NCI-H748 (cell line): Measurements from ENCODE around the gene SPAAR.
"Not testable (repeated sequence)": the region's sequence is repeated elsewhere in the genome, so short reads cannot be mapped to it uniquely, and the experiment has no call there.

Experiments used
- DNase-seq: peaks from one replicate; lab custom pipeline; 2025; ENCODE audit not compliant: unreplicated experiment; lab: John Stamatoyannopoulos, UW

The SPAAR gene

DNA sequence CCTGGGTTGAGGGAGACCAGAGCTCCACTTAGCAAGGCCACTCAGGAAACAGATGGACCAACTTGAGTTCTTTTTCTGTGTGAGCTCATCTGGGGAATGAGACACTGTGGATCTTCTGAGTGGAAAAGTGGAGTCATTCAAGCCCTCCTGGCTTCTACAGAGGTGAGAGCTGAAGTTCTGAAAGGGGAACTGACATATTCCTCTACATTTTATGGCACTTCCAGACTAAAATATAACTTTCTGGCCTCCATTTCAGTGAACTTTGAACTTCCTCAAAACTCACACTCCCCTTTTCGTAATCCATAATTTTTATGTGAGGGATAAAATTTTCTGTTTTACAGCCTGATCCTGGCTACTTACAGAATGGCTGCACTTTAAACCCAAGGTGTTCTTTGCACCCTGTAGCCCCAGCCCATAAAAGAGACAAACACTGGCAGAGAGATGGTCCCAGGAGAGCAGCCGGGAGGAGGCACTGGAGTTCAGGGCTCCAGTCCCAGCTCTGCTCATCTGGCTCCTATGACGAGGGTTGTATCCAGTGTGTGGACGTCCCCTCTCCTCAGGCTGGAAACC, 10.8 kb downstream of the SPAAR start:
- DNase-seq: no peak

DNA sequence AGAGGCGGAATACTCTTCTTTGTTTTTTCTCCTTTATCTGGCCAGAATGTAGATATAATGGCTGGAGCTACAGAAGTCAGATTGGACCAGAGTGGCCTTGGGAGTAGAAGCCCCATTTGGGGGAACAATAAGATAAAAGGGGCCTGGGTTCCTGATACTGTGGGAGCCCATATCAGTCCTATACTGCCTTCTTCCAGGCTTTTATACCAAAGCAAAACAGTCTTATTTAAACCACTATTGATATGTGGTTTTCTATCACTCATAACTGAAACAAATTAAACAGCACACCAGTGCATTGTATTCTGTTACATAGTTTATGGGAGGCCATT, 14.3 kb downstream of the SPAAR start:
- DNase-seq: no peak

DNA sequence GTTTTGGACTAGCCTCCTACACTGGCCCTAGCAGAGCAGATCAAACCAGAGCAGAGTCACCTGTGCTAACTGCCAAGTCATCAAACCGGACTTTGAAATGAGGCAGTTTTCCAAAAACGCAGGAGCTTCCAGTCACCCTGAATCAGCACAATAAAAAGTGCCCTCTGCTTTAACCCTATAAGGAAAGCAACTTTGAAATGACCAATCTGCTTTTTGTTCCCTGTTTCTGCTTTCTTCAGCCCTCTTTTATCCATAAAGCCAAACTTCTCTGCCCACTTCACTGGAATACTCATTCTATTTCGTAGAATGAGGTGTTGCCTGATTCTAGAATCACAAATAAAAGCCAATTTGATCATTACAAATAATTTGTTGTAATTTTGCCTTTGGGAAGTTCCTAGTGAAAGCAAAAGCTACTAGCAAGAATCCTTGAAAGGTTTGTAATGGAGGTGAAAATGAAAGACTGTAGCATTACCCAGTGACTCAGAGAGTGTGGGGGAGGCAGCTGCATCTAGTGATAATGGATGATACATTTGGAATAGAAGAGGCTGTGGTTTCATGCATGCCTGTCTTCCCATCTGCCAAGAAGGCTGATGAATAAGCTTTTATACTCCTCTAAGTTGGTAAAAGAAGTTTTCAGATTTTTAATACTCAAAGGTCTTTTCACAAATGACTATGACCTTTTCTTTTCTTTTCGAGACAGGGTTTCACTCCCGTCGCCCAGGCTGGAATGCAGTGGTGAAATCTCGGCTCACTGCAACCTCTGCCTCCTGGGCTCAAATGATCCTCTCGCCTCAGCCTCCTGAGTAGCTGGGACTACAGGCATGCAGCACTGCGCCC, 14.9 kb downstream of the SPAAR start:
- DNase-seq: no peak

DNA sequence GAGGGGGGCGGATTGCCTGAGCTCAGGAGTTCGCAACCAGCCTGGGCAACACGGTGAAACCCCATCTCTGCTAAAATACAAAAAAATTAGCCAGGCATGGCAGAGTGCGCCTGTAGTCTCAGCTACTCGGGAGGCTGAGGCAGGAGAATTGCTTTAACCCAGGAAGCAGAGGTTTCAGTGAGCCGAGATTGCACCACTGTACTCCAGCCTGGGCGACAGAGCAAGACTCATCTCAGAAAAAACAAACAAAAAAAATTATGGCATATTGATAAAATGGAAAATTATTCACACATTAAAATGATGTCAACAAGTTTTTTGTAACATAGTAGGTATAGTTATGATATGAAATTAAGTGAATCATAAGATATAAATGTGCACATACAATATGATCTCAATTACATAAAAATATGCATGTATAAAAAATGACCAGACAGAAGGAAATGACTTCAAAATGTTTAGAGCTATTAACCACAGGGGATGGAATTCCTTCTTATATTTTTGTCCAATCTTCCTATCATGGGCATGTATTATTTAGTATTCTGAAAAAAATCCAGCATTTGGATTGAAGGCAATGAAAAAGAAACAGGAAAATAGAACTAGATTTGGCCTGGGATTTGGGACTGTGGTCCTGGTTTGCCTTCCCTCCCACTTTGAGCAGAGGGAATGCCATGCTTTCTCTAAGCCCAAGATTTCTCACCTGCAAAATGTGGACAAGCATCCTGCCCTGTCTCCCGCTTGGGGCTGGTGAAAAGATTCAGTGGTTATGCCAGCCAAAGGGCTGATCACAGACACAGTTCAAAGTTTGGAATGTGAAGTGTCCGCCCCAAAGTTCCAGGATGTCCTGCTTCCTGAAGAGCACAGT, 19.5 kb downstream of the SPAAR start:
- no peak for DNase-seq

DNA sequence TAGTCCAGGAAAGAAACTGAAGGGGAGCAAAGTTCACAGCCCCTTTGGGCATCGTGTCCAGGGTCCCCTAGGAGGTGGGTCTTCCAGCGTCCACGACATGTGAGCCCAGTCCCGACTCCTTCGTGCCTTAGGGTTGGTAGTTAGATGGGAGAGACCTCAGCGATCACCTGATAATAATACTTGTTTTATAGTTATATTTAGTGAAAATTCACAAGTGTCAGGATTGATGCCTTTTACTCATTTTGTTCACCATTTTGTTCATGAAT, 20.1 kb downstream of the SPAAR start:
- DNase-seq: no peak

DNA sequence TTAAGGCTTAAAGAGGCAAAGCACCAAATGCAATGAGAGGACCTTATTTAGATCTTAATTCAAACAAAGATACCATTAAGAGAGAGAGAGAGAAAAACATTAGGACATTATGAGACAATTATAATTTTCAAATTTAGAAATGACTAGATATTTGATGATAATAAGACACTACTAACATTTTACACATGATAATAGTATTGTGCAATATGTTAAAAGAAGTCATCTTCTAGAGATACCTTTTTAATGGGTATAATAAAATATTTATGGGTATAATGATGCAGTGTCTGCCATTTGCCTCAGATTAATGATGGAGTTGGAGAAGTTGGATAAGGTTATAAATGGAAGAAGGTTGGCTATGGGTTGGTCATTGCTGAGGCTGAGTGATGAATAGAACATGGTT, 21.2 kb downstream of the SPAAR start:
- DNase-seq: no peak

DNA sequence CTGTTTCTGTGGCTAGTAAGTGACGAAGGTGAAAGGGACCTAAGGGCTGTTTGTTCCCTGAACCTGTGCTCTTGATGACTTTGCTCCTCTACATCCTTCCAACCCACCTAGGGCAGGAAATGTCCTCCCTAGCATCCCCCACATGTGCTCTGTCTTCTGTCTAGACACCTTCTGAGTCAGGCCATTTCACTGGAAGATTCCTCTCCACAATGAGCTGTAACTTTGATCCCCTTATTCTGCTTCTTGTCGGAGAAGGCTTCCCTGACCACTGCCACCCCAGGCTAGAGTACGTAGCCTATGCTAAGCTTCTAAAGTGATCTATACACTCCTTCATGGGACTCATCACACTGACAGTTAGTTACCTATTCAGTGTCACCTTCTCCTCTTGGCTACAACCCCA, 21.7 kb downstream of the SPAAR start:
- DNase-seq: no peak

DNA sequence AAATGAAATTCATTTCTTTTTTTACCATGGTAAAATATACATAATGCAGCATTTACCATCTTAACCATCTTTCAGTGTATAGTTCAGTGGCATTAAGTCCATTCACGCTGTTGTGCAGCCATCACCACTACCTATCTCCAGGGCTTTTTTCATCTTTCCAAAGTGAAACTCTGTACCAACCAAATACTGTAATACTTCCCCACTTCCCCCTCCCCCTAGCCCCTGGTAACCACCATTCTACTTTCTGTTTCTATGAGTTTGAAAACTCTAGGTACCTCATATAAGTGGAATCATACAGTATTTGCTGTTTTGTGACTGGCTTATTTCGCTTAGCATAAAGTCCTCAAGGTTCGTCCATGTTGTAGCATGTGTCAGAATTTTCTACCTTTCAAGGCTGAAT, 23.4 kb downstream of the SPAAR start:
- DNase-seq: no peak

DNA sequence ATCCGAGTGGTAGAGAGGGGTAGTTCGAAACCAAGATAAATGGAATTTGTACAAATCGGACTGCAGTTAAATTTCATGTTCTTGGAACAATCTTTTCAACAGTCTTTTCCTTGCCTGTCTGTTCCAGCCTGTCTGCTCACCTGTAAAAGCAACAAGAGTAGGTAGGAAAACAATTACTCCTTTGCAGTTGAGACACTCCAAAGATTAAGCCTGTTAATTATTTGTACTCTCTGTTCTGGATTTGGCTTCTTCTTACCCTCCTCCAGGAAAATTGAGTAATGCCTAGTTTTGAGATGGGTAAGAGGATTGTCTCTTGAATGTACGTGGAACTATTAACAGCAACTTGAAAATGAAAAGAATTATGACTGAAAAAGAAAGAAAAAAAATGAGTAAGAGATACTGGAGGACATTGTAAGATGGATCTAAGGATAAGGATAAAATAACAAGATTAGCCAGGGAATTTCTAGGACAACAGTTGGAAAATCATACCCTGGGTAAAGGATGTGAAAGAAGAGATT, 24.3 kb downstream of the SPAAR start:
- no peak for DNase-seq

DNA sequence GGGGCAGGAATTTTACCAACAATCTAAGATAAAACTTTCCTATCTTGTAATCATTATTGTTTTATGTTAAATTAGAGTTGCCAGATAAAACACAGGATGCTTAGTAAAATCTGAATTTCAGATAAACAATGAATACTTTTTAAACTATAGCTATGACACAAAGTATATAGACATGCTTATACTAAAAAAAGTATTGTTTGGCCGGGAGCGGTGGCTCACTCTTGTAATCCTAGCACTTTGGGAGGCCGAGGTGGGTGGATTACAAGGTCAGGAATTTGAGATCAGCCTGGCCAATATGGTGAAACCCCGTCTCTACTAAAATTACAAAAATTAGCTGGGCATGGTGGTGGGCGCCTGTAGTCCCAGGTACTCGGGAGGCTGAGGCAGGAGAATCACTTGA, 24.8 kb downstream of the SPAAR start:
- not testable (repeated sequence) for DNase-seq

DNA sequence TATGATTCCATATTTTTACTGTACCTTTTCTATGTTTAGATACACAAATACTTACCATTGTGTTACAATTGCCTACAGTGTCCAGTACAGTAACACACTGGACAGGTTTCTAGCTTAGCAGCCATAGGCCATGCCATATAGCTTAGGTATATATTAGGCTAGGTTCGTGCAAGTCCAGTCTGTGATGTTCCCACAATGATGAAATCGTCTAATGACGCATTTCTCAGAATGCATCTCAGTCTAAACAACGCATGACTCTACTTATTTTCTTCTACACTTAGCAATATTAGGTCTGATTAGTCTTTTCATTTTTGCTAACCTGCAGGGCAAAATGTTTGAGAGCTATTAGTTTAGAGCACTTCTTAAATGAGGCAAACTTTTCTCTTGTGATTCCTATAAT, 26.0 kb downstream of the SPAAR start:
- no peak for DNase-seq

DNA sequence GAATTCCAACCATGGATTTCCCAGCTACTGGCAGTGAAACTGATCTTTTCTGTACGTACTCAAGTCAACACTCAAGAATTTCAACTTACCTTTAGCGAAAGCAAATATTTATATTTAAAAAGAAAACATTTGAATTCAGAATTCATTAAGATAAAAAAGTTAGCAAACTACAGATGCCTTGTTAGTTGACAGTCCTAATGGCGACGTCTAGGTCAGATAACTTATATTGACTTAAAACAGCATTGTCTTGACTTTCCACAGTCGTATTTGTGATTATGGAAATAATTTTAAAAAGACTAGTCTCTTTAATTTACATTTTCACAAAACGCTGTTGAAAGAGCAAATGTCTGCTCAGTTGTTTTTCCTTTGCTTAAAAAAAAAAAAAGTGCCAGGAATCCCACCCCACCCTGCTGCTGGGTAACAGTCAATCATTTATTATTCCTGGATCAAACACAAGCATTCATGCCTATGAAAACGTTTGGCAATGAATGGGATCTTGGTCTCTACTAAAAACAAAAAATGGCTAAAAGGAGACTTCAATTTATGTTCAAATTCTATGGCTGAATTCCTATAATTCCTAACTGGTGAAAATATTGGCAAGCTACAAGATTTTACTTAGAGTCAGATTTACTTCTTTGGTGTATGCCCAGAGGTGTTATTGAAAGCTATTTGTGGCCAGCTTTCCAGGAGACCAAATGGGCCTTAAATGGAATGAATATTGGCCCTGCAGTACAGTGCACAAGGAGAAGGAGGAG, 26.6 kb downstream of the SPAAR start:
- no peak for DNase-seq

DNA sequence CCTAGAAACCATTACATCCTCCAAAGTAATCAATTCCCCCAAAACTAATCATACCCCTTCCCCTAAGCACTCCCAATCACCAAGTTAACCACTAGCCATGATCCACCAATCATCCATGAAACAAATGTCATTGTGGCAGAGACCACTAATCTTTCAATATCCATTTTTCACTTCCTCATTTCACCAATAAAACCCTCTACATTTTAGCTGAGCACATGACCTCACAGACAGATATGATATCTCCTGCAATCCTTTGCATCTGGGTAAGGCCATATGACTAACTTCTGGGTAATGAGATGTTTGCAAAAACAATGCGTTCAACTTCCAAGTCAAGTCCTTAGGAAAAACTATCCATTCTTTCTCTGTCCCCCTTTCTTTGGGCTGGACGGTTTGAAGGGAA, 27.9 kb downstream of the SPAAR start:
- no peak for DNase-seq

DNA sequence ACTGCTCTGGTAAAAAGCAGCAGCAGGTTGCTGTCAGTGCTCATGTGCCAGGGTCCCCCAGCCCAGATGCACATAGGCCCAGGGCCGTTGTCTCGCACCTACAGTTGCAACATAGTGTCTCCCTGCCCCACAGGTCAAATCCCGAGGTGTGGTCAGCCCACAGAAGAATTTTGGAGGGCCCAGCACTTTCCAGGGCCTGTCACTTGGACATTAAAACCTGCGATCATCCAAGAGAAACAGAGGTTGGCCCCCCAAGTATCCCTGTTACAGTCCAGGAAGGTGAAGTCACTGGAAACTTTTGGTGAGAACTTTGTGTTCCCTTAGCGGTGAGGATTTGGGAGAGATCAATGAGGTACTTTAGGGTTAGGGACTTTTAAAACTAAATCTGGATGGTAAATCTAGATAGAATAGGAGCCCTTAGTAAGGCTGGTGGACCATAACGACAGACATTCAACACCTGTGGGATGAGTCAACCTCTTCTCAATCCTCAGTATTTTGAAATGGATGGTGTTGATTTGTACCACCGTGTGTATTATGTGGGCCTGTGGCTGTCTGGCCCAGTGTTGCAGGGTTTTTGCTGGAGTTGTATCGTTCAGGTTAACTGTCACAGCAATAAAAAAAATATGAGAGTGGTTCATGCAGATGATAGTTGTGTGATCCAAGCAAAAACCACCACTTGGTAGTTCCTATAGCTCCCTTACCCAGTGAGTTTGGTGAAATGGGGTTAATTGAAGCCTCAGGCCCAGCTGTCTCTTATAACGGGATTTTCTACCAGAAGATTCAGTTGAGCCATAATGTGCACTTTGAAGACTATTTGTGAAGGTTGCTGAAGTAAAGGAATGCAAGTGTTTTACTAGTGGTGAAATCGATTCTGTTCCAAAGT, 29.4 kb downstream of the SPAAR start:
- no peak for DNase-seq

DNA sequence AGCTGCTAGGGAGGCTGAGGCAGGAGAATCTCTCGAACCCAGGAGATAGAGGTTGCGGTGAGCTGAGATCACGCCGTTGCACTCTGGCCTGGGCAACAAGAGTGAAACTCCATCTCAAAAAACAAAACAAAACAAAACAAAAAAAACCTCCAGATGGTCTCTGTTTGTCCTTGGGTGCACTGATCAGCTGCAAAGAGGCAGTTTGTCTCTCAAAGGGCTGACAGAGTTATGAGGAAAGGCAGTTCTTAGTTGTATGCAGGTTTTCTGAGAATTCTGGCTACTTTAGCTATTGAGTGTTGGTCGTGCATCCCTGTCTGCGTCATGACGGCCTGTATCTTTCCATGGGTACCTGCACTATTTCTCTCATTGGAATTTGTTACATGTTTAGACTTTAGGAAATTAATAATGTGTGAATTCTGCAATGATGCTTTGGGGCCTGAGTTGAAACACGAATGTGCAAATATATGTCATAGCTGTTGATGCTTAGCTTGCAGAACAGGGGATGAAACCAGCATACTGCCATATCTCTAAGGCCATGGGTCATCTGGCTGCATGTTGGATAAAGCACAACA, 30.5 kb downstream of the SPAAR start:
- no peak for DNase-seq

DNA sequence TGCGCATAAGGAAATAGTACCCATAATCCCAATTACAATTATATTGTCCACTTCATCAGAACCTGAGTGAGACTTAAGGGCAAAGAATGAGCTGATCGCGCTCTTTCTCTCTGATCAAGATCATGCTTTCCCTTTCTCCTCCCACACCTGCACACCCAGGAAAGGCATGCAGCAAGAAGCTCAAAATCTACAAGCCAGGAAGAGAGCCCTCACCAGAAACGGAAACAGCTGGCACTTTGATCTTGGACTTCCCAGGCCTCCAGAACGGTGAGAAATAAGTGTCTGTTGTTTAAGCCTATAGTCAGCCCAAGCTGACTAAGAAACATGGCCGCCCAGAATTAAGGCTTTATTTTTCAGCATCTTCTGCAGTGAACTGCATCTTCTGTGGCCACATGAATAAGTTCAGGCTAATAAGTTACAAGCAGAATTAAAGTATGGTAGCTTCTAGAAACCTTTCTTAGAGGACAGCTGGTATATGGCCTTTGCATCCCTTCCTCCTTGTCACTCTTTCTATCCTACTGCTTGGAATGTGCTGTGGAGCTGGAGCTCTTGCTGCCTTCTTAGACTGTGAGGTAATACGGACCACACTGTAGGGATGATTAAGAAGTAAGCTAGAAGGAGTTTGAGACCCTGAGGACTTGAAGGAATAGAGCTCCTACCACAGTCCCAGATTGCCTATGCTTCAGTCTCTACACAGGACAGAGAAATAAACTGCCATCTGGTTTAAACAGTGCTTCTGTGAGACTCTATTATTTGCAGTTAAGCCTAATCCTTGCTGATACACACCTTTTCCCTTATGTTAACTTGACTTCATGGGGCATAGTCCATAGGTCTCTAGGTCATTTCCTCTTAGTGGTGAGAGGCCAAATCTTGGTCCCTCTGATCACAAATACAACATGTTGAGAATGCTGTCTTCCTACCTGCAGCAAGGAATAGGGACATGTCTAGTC, 31.4 kb downstream of the SPAAR start:
- no peak for DNase-seq

DNA sequence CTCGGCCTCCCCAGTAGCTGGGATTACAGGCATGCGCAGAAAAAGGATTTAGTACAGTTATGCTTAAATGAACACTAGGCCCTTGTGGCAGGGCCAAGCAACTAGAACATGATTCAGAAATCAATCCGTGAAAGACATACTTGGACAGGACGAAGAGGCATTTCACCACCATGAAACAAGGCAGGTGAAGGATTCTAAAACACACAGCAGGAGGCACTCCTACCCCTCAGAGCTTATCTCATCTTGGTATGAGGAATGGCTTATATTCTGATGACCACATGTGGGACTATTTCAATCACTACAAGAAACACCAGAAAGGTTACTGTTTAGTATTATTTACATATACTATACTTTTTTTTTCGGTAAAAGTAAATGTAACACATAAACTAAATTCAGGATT, 33.0 kb downstream of the SPAAR start:
- DNase-seq: no peak

DNA sequence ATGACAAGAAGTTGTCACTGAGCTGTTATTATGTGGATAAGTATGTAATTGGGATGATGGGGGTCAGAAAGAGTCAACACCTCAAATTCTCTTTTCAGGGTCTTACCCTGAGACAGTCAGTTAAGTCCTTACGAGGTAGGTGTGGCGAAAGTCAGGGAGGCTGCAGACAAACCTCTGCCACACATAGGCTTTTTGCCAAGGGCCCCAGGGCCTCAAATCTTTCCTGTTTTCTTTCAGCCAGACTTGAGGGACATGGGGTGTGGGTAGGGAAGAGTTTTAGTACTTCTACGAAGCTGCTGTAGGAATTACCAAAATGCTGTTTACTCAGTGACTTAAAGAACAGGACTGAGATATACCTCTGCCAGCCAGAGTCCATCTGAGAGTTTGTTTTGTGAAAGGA, 34.9 kb downstream of the SPAAR start:
- no peak for DNase-seq

DNA sequence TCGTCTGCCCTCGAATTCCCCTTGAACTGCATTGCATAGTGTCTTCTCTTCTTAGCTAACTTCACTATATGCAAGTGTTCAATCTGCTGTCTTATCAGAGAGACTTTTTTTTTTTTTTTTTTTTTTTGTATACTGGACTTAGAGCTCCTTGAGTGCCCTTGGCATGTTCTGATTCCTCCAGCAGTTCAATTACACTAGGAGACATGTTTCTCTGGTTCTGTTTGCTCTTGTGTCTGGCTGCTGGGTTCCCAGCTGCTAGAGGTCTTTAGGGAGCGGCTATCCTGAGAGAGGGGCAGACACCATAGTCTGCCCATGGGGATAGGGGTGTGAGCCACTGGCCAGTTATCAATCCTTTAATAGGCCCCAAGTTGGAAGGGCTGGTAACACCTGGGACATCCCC, 35.6 kb downstream of the SPAAR start:
- DNase-seq: no peak
